Measurements from ENCODE around the gene CTTNBP2NL. TPM values are rescaled to one million over a fixed set of nuclear protein-coding genes. Genes with fewer than 3 reads are reported as not detected.

CTTNBP2NL gene
- total RNA-seq, 1 donor from 2014 or later, result 1.0 TPM

- intact Hi-C loops (cut with micrococcal nuclease), result no loop called here
Measured at GRCh38 chr1:112505400-112505785, 109.4 kb downstream of the CTTNBP2NL start.

GRCh38 chr1:112505878-112506277 lies 109.9 kb downstream of the CTTNBP2NL start:
- intact Hi-C loops (cut with micrococcal nuclease), result no loop called here

GRCh38 chr1:112506306-112506705 lies 110.3 kb downstream of the CTTNBP2NL start:
- intact Hi-C loops (cut with micrococcal nuclease), result no loop called here

- intact Hi-C loops (cut with micrococcal nuclease), result no loop called here
Measured at GRCh38 chr1:112506731-112507130, 110.7 kb downstream of the CTTNBP2NL start.

- intact Hi-C loops (cut with micrococcal nuclease), result no loop called here
Measured at GRCh38 chr1:112507336-112507735, 111.3 kb downstream of the CTTNBP2NL start.

GRCh38 chr1:112507921-112508277 lies 111.9 kb downstream of the CTTNBP2NL start:
- intact Hi-C loops (cut with micrococcal nuclease), result no loop called here

- intact Hi-C loops (cut with micrococcal nuclease), result no loop called here
Measured at GRCh38 chr1:112508278-112509004, 112.4 kb downstream of the CTTNBP2NL start, which contains the start of gene WNT2B. Gene WNT2B, plus strand, starts transcription at chr1:112508965. Its CDS starts 298 bp downstream, at chr1:112509263.

- intact Hi-C loops (cut with micrococcal nuclease), result no loop called here
Measured at GRCh38 chr1:112509005-112509659, 113.1 kb downstream of the CTTNBP2NL start.

GRCh38 chr1:112509660-112510178 lies 113.7 kb downstream of the CTTNBP2NL start:
- intact Hi-C loops (cut with micrococcal nuclease), result no loop called here

- intact Hi-C loops (cut with micrococcal nuclease), result no loop called here
Measured at GRCh38 chr1:112510340-112510739, 114.3 kb downstream of the CTTNBP2NL start.

Other genes with a start within 250 kb of the CTTNBP2NL start
- gene WNT2B, start 112.8 kb downstream of the CTTNBP2NL start, total RNA-seq, result 0.02 TPM in 1 of 2 replicates, not detected in the other
- gene ST7L, start 222.9 kb downstream of the CTTNBP2NL start, total RNA-seq, result 13.0 and 14.9 TPM in 2 replicates
- gene CAPZA1, start 223.6 kb downstream of the CTTNBP2NL start, total RNA-seq, result 274 and 282 TPM in 2 replicates